Measurements from ENCODE around the gene FUT4.
"Not testable (repeated sequence)": the region's sequence is repeated elsewhere in the genome, so short reads cannot be mapped to it uniquely, and the experiment has no call there.

Gene FUT4

GRCh38 chr11:94543695-94544645, at the start of gene FUT4:
Gene FUT4, plus strand, starts transcription at chr11:94543921. Its CDS starts 213 bp downstream, at chr11:94544134.
- peak; percentile 76 for DNase-seq (ENCODE audit: low read depth)

- no peak for DNase-seq (ENCODE audit: low read depth)
Measured at GRCh38 chr11:94494126-94494680, 49.5 kb upstream of the FUT4 start.

DNA sequence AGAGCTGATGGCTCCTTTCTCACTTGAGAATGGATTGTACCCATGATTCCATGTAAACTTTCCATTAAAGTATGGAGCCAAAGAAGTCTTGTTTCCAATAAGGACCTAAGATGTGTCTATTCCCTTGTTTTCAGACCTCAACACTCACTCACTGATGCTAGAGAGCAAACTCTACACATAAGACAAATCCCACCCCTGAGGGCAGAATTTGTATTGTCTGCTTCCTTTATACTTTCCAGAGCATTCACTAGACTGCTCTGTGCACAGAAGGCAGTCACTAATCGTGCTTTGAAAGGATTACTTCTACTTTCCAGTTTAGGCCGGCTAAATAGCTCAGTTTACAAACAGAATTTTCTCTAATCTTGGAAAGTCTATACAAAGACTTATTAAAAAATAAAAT, 43.5 kb upstream of the FUT4 start:
- DNase-seq (ENCODE audit: low read depth): no peak

GRCh38 chr11:94501522-94501921, 42.2 kb upstream of the FUT4 start:
- DNase-seq (ENCODE audit: low read depth): no peak

GRCh38 chr11:94504689-94505293, 38.9 kb upstream of the FUT4 start:
- no peak for DNase-seq (ENCODE audit: low read depth)

GRCh38 chr11:94506513-94506912, 37.2 kb upstream of the FUT4 start:
- not testable (repeated sequence) for DNase-seq (ENCODE audit: low read depth)

- DNase-seq (ENCODE audit: low read depth): no peak
Measured at GRCh38 chr11:94507485-94507884, 36.2 kb upstream of the FUT4 start.

GRCh38 chr11:94511932-94512781, 31.6 kb upstream of the FUT4 start, which contains the start of gene C11orf97:
Gene C11orf97, plus strand, starts transcription at chr11:94512461. Its CDS starts 68 bp downstream, at chr11:94512529.
- peak; percentile 46 for DNase-seq (ENCODE audit: low read depth)

GRCh38 chr11:94513091-94513490, 30.6 kb upstream of the FUT4 start:
- DNase-seq (ENCODE audit: low read depth): no peak

GRCh38 chr11:94515398-94515797, 28.3 kb upstream of the FUT4 start:
- no peak for DNase-seq (ENCODE audit: low read depth)

GRCh38 chr11:94516725-94517124, 27.0 kb upstream of the FUT4 start:
- no peak for DNase-seq (ENCODE audit: low read depth)

DNA sequence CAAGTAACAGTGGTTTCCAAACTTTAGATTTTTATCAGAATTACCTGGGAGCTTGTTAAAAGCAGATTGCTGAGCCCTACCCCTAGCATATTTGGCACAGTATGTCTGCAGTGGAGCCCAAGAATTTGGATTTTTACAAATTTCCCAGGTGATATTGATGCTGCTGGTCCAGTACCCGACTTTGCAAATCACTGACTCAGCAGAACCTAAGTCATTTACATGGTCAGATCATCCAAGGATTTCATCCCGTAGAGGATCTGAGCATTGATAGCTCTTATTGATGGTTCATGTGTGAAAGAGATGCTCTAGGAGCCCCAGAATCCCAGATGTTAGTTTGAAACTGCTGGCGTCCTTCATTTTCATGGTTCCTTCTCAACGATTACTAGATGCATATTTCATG, 25.4 kb upstream of the FUT4 start:
- DNase-seq (ENCODE audit: low read depth): no peak

DNA sequence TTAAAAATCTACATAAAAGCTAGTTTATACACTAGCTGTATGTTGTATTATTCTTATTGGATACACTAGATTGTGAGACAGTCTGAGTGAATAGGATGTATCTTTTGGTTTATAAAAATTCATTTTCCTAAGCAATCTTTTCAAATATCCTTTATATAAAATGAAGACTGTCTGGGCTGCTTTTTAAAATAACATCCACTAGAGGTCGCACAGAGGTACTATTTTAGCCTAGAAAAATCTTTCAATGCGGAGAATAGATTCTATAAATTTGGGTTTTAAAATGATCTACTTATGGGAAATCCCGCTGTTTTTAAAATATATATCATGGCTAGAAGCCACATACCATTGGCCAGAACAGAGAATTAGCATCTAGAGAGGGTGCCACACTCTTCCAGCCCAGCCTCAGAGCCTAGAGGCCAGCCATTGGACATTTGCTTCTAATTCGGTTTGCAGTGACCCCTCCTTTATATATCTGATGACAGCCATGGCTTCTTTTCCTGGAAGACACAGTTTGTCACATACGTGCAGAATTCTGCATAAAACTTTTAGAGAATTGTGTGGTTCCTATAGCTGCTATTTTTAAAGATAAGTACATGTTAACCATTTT, 24.1 kb upstream of the FUT4 start:
- DNase-seq (ENCODE audit: low read depth): no peak

- DNase-seq (ENCODE audit: low read depth): no peak
Measured at GRCh38 chr11:94521684-94522083, 22.0 kb upstream of the FUT4 start.

DNA sequence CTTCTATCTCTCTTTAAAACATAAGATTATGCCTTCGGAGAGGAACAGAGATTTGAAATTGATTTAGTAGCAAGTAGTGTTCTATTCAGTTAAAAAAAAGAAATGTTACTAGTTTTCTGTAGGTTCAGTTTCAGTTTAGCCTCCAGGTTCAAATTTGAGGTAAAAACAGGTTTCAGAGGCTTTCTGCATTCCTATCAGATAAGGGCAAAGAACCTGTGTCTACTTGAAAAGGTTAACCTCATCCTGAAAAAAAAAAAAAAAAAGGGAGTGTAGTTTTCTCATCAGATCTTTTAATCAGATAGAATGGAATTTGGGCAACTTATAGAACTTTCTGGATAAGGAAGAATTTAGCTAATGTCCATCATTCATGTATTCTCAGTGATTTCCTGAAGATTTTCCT, 19.4 kb upstream of the FUT4 start:
- no peak for DNase-seq (ENCODE audit: low read depth)

- DNase-seq (ENCODE audit: low read depth): no peak
Measured at GRCh38 chr11:94525546-94526324, 18.0 kb upstream of the FUT4 start.

DNA sequence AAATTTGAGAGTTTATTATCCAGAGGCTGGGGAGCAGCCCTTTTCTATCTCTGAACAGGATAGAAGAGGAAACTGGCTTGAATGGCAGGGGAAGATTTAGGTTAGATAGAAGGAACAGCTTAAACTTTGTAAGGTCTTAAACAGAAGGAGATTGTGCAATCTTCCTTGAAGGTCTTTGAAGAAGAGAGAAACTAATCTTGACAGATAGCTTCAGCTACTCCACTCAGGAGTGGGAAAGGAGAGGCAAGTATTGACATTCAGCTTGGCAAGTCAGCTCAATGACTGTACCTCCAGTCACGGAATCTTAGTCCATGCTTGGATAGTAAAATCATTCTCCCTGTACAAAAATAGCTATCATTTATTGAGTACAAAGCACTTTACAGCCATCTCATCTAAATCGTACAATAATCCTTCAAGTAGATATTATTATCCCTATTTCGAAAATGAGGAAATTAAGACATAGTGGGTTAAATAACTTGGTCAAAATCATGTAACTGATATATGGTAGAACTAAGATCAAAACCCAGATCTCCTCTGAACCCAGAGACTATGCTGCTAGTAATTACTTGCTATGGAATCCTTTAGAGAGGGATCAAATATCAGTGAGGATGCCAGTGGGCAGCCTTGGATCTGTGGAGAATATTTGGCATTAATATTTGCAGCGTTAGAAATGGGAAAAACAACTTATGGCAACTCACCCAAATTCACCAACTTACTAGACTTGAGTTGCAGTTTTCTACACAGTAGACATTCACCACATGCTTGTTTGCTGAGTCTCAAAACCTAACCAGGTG, 16.9 kb upstream of the FUT4 start:
- DNase-seq (ENCODE audit: low read depth): no peak

DNA sequence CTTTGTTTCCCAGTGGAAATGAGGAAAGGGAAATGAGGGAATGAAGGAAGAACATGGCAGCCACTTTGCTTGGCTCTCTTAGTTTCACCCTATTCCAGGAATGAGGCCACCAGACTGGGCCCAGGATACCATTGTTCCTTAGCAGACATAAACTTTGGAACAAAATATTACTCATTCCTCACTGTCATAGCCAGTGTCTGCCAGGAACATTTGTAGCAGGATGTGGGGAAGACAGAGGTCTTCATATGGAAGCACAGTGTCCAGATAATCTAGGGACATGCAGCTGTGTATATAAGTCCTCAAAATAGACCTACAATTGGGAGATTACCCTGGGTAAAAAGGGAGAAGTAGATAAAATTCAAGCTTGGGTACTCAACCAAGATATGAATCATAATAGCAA, 15.2 kb upstream of the FUT4 start:
- no peak for DNase-seq (ENCODE audit: low read depth)

DNA sequence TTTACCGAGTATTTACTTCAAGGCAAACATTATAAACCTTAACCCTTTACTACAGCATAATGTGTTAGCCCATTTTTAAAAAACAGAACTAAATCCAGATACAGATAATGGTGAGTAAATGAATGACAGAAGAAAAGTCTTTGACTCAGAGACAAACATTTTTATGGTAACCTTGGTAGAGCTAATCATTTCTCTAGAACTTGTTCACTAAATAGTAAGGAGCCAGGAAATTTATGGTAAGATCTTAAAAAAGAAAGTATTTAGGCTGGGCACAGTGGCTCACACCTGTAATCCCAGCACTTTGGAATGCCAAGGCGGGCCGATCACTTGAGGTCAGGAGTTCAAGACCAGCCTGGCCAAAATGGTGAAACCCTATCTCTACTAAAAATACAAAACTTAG, 11.5 kb upstream of the FUT4 start:
- DNase-seq (ENCODE audit: low read depth): no peak

DNA sequence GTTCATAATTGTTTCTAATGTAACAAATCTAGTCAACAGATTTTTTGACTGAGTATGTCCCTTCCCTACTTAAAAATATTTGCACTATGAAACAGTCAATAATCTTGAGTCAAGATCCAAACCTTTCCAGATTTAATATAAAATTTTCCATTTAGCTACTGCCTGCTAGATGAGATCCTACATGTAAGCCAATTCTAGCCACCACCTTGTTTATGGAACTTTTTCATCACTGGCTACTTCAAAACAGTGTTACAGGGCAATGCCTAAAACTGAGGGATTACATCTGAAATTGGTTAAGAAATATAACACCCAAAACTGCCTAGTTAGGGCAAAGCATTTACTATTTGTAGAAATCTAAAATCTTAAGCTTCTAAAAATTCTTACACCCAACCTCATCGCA, 10.5 kb upstream of the FUT4 start:
- DNase-seq (ENCODE audit: low read depth): no peak
